Esophagus squamous epithelium (tissue), 5 donors: Measurements from ENCODE around the gene NSMF. TPM values are rescaled to one million over a fixed set of nuclear protein-coding genes. Genes with fewer than 3 reads are reported as not detected.

ENCODE experiments used
- DNase-seq: peaks from one replicate; lab custom pipeline; 2025; lab: John Stamatoyannopoulos, UW
- H3K27ac ChIP-seq, 4 donors: fragments of 200-600 bp; sonication (generic); one replicate each; pipeline ENCODE4 v1.5.1; 2016 to 2019; ENCODE audit warnings: mild to moderate bottlenecking in 1 of 4
- H3K27me3 ChIP-seq, 4 donors: fragments of 200-600 bp; sonication (generic); 1 replicate in 3 of 4; 2 replicates in 1 of 4; pipeline versions ENCODE4 v1.5.1 to v1.6.0; 2017 to 2021; ENCODE audit warnings: antibody characterized with exemption in 1 of 4
- H3K36me3 ChIP-seq, 3 donors: fragments of 200-600 bp; sonication (generic); one replicate each; pipeline ENCODE4 v1.5.1; 2016 to 2019
- H3K4me1 ChIP-seq, 3 donors: fragments of 200-600 bp; sonication (generic); one replicate each; pipeline ENCODE4 v1.5.1; 2017 to 2019
- H3K4me3 ChIP-seq, 4 donors: fragments of 200-600 bp; sonication (generic); 1 replicate in 3 of 4; 2 replicates in 1 of 4; pipeline ENCODE4 v1.5.1; 2016 to 2019; ENCODE audit warnings: mild to moderate bottlenecking in 2 of 4, moderate library complexity in 1 of 4
- H3K9me3 ChIP-seq, 3 donors: fragments of 200-600 bp; sonication (generic); one replicate each; pipeline ENCODE4 v1.5.1; 2016 to 2019
- POLR2A ChIP-seq, 4 donors: fragments of 450-650 bp; IDR thresholded peaks; one replicate each; pipeline ENCODE4 v1.6.1; 2017; ENCODE audit warnings: antibody characterized with exemption in 4 of 4, mild to moderate bottlenecking in 4 of 4, moderate library complexity in 3 of 4
- WGBS, 2 donors: methylation state at CpG; one replicate each; pipeline ENCODE4 v1.1.5; 2018; 5-methylcytosine and 5-hydroxymethylcytosine counted together
- intact Hi-C: fragments of 100-400 bp; cut with DNase I; formaldehyde crosslinking; loops from one replicate; pipeline ENCODE4 v1.15.0; 2022
- total RNA-seq, 4 donors: library from RNA; depleted of rRNA; stranded (reverse); fragments of >200 nt; gene quantifications; one replicate each; pipeline ENCODE4 v1.1.0, GENCODE V29; 2016
- TF ChIP-seq, protein P1 (sequence below), 6 experiments: fragments of 450-650 bp in 4 of 6; fragments of 200-600 bp in 2 of 6; sonication (generic) in 2 of 6; IDR thresholded peaks; one replicate each; pipeline ENCODE4 v1.5.1; 2016 to 2019; ENCODE audit warnings: antibody characterized with exemption in 6 of 6, mild to moderate bottlenecking in 4 of 6, moderate library complexity in 4 of 6
- donor health status: DM: yes; HTN: yes; CAD: no.

Gene NSMF
- total RNA-seq, 4 donors from 2014 or later: 16.2 to 38.1 (median 20.6) TPM

DNA sequence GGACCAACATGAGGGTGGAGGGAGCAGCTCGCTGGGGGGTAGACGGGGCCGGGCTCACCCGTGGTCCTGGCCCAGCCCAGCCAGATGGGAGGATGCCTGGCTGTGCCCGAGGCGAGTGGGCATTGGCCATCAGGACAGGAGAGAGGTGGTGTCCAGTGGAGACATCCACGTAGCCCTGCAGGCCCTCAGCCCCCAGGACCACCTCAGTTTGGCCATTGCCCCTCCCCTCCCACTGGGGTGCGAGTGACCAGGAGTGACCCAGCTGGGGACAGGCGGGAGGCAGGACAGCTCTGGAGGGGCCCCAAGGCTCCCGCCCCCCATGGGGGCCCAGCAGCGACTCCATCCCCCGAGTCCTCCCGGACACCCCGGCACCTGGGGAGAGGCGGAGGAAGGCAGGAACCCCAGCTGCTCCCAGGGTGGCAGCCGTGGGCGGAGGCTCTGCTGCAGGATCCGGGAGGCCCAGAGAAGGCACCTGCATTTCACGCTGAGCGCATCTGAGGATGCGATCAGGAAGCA, 27.7 kb downstream of the NSMF start:
- no peak for DNase-seq
- no peaks in the 10 kb centered on the region for H3K36me3 ChIP-seq

DNA sequence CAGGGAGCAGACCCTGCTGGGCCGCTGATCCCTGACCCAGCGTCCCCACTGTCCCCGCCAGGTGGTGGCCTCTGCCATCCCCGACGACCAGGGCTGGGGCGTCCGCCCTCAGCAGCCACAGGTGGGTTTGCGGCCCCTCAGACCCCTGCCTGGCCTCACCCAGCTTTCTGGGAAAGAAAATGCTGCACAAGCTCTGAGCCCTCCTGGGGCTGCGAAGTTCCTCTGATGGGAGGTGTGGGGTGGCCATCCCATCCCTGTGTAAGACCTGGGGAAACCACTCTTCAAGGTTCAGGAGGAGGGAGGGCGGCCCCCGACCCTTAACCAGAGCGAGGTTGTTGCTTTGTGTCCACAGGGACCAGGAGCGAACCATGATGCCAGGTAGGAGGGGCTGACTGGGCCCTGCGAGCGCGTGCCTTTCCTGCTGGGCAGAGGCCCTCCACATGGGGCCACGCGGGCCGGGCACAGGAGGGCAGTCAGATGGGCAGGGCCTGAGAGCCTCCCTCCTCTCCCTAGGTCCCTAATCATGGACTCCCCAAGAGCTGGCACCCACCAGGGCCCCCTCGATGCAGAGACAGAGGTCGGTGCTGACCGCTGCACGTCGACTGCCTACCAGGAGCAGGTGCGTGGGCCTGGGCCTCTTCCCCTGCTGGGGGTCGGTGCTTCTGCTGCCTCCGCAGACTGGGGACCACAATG, 28.3 kb downstream of the NSMF start:
- no peak for TF ChIP-seq POLR2A (IDR thresholded peaks at IDR 0.05)
- TF ChIP-seq, protein P1, sequence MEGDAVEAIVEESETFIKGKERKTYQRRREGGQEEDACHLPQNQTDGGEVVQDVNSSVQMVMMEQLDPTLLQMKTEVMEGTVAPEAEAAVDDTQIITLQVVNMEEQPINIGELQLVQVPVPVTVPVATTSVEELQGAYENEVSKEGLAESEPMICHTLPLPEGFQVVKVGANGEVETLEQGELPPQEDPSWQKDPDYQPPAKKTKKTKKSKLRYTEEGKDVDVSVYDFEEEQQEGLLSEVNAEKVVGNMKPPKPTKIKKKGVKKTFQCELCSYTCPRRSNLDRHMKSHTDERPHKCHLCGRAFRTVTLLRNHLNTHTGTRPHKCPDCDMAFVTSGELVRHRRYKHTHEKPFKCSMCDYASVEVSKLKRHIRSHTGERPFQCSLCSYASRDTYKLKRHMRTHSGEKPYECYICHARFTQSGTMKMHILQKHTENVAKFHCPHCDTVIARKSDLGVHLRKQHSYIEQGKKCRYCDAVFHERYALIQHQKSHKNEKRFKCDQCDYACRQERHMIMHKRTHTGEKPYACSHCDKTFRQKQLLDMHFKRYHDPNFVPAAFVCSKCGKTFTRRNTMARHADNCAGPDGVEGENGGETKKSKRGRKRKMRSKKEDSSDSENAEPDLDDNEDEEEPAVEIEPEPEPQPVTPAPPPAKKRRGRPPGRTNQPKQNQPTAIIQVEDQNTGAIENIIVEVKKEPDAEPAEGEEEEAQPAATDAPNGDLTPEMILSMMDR (IDR thresholded peaks at IDR 0.05): no peak
- H3K27ac ChIP-seq: no peak overlapping the region
- no peaks in the 10 kb centered on the region for H3K36me3 ChIP-seq
- WGBS, 2 donors: 81% methylated on average over 6 of the region's 27 CpGs; no CpG with 5 or more reads in 1 of the 2 donors
- no peak for DNase-seq
- no peaks in the 10 kb centered on the region for H3K9me3 ChIP-seq
- intact Hi-C loops: loop anchor here (10.0 kb wide), 1 partner anchor 136 kb away; no protein-coding TSS in a partner anchor
- no peak overlapping the region for H3K4me3 ChIP-seq
- peaks cover 0 to 24% (median 0%) of the 10 kb centered on the region in 4 donors for H3K27me3 ChIP-seq
- H3K4me1 ChIP-seq: peaks cover 2 to 16% (median 2%) of the 10 kb centered on the region in 3 donors

More for the DNA sequence above, 27.7 kb downstream of the NSMF start:
- WGBS, 2 donors: no CpG with 5 or more reads among the region's 21 CpGs
- no peaks in the 10 kb centered on the region for H3K9me3 ChIP-seq
- peaks cover 6 to 18% (median 7%) of the 10 kb centered on the region in 3 donors for H3K4me1 ChIP-seq
- H3K27ac ChIP-seq: no peak overlapping the region
- no peak overlapping the region for H3K4me3 ChIP-seq
- intact Hi-C loops: loop anchor here (10.0 kb wide), 1 partner anchor 137 kb away; no protein-coding TSS in a partner anchor
- peaks cover 0 to 30% (median 0%) of the 10 kb centered on the region in 4 donors for H3K27me3 ChIP-seq
- no peak for TF ChIP-seq POLR2A (IDR thresholded peaks at IDR 0.05)

DNA sequence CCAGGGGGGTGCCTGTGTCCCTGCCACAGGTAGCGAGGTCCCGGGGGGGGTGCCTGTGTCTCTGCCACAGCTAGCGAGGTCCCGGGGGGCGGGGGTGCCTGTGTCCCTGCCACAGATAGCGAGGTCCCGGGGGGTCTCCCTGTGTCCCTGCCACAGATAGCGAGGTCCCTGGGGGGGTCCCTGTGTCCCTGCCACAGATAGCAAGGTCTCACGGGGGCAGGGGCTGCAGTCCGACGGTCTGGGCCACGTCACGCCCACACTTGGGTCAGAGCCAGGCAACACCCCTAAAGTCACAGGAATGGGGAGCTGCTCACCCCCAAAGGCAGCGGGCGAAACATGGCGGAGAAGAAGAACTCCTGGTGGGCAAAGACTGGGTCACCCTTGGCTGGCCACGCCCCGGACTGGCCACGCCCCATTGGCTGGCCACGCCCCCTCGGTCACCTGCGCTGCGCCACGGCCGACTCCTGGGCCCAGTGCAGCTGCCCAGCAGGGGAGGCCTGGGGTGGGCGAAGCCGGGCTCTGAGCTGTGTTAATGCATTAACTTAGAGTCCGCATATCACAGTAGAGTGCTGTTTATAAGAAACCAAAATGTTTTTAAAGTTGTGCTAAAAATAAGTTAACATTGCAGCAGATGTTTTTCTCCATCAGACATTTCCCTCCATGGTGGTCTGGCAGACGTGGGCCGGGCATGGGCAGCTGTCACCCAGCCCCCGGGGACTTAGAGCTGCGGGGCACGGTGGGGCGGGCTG, 29.0 kb downstream of the NSMF start:
- DNase-seq: no peak
- 40 to 51% methylated on average over 7 to 14 of the region's 34 CpGs for WGBS, 2 donors
- H3K4me3 ChIP-seq: no peak overlapping the region

DNA sequence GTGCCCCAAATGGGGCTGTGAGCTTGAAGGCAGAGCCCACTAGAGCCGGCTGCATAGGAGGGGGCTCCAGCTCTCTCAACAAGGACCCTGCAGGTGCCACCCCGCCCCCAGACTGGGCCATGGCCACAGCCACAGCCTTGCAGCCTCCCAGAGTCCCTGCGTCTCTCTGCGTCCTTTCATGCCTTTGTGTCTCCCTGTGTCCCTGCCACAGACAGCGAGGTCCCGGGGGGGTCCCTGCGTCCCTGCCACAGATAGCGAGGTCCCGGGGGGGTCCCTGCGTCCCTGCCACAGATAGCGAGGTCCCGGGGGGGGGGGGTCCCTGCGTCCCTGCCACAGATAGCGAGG, 29.6 kb downstream of the NSMF start:
- WGBS, 2 donors: 40 to 80% methylated on average over 1 to 9 of the region's 14 CpGs
- DNase-seq: no peak

More for the DNA sequence above, 29.0 kb downstream of the NSMF start:
- no peak overlapping the region for H3K27ac ChIP-seq
- TF ChIP-seq POLR2A (IDR thresholded peaks at IDR 0.05): no peak
- TF ChIP-seq, protein P1 (IDR thresholded peaks at IDR 0.05): no peak
- H3K9me3 ChIP-seq: no peaks in the 10 kb centered on the region
- peaks cover 0 to 17% (median 0%) of the 10 kb centered on the region in 3 donors for H3K4me1 ChIP-seq
- peaks cover 0 to 17% (median 0%) of the 10 kb centered on the region in 4 donors for H3K27me3 ChIP-seq
- H3K36me3 ChIP-seq: no peaks in the 10 kb centered on the region
- intact Hi-C loops: loop anchor here (10.0 kb wide), 1 partner anchor 135 kb away; no protein-coding TSS in a partner anchor

More for the DNA sequence above, 29.6 kb downstream of the NSMF start:
- Histone ChIP-seq H3K27me3 (peaks cover 0 to 11% (median 0%) of the 10 kb centered on the region in 4 donors), H3K9me3 (no peaks in the 10 kb centered on the region), H3K27ac (no peak overlapping the region), H3K36me3 (no peaks in the 10 kb centered on the region), H3K4me3 (no peak overlapping the region), H3K4me1 (peaks cover 2 to 24% (median 2%) of the 10 kb centered on the region in 3 donors)
- TF ChIP-seq POLR2A (IDR thresholded peaks at IDR 0.05): no peak
- TF ChIP-seq, protein P1 (IDR thresholded peaks at IDR 0.05): no peak
- intact Hi-C loops: no loop called here
